ENCODE results near the gene ROR2. TPM values are rescaled to one million over a fixed set of nuclear protein-coding genes. Genes with fewer than 3 reads are reported as not detected.

The ROR2 gene
- polyA plus RNA-seq, 4 donors = 16.6 to 29.1 (median 19.8) TPM

Other genes starting within 250 kb of the ROR2 start
- 100 to 1,000 TPM in 2 of 4 donors, 10 to 100 TPM in 2; 90.5 to 107 (median 98.8) TPM for gene SPTLC1, start 165.2 kb upstream of the ROR2 start, polyA plus RNA-seq (ENCODE audit: insufficient read length in 4 of 4)